Spleen (tissue), 7 donors: ENCODE data around the gene PTGER3.

Experiments used
- POLR2A ChIP-seq, 3 donors: fragments of 450-650 bp; IDR thresholded peaks; one replicate each; pipeline ENCODE4 v1.5.1; 2017; ENCODE audit warnings: antibody characterized with exemption in 3 of 3, mild to moderate bottlenecking in 1 of 3
- TF ChIP-seq, protein P1 (sequence below), 11 experiments: fragments of 200-600 bp in 7 of 11; fragments of 450-650 bp in 4 of 11; sonication (generic) in 4 of 11; IDR thresholded peaks in 8 of 11; conservative IDR thresholded peaks in 3 of 11; 1 replicate in 7 of 11; 2 replicates in 4 of 11; pipeline versions ENCODE4 v1.4.0 to v1.8.0; 2016 to 2021; ENCODE audit warnings: antibody characterized with exemption in 11 of 11, inconsistent platforms in 4 of 11, mild to moderate bottlenecking in 1 of 11
- donor health status: DM: no; HTN: no; CAD: no; lungs with moderate emphysema.
- donor health status: DM: no; HTN: no; CAD: no.
- donor health status: DM: no; HTN: no; CAD: no.

GRCh38 chr1:70948396-70949017, 99.1 kb downstream of the PTGER3 start:
- TF ChIP-seq, protein P1, sequence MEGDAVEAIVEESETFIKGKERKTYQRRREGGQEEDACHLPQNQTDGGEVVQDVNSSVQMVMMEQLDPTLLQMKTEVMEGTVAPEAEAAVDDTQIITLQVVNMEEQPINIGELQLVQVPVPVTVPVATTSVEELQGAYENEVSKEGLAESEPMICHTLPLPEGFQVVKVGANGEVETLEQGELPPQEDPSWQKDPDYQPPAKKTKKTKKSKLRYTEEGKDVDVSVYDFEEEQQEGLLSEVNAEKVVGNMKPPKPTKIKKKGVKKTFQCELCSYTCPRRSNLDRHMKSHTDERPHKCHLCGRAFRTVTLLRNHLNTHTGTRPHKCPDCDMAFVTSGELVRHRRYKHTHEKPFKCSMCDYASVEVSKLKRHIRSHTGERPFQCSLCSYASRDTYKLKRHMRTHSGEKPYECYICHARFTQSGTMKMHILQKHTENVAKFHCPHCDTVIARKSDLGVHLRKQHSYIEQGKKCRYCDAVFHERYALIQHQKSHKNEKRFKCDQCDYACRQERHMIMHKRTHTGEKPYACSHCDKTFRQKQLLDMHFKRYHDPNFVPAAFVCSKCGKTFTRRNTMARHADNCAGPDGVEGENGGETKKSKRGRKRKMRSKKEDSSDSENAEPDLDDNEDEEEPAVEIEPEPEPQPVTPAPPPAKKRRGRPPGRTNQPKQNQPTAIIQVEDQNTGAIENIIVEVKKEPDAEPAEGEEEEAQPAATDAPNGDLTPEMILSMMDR (IDR thresholded peaks at IDR 0.05 in 8 of 11, conservative IDR thresholded peaks at IDR 0.05 in 3 of 11), result no peak
- TF ChIP-seq POLR2A (IDR thresholded peaks at IDR 0.05), result no peak
